ENCODE data around the gene KRT222.

KRT222 gene

DNA sequence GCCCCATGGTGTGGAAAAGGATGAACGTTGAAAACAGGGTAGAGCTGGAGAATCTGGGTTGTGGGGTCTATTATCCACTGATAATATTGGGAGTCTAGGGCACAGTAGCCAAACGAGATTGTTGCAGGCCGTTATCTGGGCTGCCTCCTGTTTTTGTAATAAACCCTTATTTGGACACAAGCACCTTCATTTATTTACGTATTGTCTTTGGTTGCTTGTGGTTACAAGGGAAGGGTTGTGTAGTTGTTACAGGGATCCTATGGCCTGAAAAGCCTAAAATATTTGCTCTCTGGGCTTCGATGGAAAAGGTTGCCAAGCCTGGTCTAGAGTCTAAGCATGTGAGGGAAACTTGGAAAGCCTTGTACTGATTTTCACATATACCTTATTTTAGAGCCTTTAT, 13.0 kb downstream of the KRT222 start:
- no peak for DNase-seq (ENCODE audit: low read depth)

GRCh38 chr17:40648384-40648968, 16.5 kb downstream of the KRT222 start:
- no peak for DNase-seq (ENCODE audit: low read depth)

DNA sequence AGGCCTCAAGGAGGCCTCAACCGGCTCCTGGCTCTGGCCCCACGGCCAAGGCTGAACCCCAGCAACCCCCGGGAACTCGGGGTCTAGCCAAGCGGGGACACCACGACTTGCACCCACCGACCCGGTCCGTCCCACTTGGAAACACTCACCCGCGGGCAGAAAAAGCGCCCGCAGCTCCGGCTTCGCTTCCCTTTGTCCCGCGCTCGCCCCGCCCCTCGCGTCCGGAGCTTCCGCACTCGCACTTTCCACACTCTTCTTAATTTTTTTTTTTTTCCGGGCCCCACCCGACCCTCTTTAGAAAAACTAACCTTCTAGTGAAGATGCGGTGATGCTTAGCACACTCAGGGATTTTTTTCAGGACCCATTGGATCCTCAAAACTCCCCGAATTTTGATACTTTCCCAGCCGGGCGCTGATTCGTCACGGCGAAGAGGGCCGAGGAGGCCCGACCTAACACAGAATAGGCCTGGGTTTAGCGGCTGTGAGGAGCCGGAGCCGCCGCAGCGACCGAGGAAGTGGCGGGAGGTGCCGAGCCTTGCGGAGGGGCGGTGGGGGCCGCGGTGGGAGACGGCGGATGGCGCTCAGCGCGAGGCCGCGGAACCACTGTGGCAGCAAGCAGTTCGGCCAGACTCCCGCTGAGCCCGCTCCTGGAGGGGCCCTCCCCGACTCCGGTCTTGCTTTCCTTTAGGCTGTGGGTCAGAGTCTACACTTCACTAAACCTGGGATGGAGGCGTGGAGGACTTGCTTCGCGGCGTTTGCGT, 17.2 kb downstream of the KRT222 start, which contains the start of gene SMARCE1:
Gene SMARCE1 (minus strand): TSS at position 195 of the 760 bp plus-strand sequence. CDS start 2,016 bp downstream, outside the sequence.
- peak; percentile 51 for DNase-seq (ENCODE audit: low read depth)

DNA sequence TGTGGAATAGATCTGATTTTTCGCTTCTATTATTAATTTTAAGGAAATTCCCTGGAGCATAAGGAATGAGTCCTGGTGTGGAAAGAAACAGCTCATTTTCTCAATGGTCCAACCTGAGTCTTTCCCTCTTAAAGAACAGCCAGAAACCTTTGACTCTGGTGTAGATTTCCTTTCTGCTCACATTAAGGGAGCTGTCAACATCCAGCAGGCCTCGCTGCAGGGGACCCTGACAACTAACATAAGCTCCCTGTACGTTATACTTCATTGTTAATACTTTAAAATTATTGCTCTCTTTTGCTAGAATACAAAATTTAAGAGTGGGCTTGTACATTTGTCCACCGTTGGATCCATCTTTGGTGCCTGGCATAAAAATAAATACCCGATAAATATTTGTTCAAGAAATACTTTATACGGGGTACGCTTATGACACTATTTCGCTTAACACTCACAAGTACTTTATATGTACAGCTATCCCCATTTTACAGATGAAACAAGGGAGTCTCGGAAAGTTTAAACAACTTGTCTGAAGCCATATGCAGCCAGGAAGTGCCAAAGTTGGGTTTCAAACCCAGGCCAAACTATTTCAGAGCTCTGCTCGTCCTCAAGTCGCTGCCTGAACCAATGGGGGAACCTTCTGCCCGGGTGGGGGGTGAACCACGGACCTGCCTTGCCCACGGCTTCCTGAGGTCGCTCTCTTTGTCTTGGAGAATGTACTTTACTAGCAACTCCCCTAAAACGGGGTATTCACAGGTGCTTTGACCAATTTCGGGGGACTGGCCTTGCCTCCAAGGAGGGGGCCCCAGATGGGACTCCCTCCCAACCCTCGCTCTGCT, 18.0 kb downstream of the KRT222 start:
- no peak for DNase-seq (ENCODE audit: low read depth)

DNA sequence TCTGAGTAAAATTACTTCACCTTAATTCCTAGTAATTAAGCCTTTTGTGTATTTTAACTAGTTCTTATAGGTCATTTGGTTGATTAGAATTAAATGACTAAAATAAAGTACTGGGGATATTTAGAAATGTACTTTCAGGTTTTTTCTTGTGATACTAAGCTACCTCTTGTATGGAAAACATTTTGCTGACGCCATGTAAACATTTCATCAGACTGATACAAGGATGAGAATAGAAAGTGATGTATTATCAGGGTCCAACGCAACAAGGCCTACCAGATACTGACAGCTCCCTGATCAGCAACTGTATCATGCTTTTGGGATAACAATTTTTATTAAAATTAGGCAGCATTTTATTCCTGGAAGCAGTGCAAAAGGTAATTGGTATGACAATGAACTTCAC, 19.0 kb downstream of the KRT222 start:
- DNase-seq (ENCODE audit: low read depth): no peak

GRCh38 chr17:40645291-40645690, 19.7 kb downstream of the KRT222 start:
- DNase-seq (ENCODE audit: low read depth): no peak

DNA sequence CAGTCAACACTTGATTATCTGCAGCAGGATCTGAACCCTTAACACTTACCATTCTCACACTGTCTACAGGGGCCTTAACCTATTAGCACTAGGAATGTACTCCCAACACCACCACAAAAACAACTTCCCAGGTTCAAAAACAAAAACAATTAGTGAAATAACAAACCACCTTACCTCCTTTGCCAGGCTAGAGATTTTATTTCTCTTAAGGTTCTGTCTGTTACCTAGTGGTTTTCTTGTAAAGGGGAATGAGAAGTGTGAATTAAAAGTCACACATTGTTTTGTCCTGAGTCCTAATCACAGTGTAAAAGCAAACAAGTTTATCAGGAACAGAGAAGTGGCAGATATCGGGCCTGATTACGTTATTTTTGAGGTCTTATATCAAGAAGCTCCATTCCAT, 27.0 kb downstream of the KRT222 start:
- DNase-seq (ENCODE audit: low read depth): no peak

DNA sequence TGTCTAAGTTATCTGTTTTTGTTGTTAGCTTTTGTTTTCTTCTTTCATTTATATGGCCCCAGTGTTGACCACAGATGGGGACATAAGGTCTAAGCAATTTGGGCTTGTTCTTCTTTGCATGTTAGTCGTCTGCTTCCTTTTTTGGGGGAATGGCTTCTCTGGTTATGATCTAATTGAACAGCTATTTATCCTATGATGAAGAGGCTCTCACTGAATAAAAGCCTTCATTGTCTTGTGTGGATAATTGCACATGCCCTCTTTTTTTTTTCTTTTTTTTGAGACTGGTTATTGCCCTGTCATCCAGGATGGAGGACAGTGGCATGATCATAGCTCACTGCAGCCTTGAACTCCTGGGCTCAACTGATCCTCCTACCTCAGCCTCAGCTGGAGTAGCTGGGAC, 31.1 kb downstream of the KRT222 start:
- DNase-seq (ENCODE audit: low read depth): no peak

GRCh38 chr17:40632216-40632615, 32.8 kb downstream of the KRT222 start:
- no peak for DNase-seq (ENCODE audit: low read depth)

DNA sequence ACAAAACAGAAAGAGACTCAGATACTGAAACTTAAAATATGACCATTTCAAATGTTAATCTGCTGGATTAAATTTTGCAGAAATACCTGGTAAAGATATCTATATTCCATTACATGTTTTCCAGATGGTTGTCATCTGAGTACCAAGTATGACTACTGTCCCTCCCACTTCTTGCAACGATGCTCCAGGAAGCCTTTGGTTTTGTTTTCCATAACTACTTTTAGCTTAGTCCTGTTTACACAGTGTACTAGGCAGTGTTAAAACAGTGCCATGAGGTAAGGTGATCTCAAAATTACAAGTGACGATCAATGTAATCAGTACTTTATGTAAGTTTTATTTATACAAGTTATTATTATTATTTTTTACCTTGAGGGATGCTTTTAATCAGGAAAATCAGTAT, 35.1 kb downstream of the KRT222 start:
- DNase-seq (ENCODE audit: low read depth): no peak

- DNase-seq (ENCODE audit: low read depth): no peak
These were observed 39.7 kb downstream of the KRT222 start for GRCh38 chr17:40625311-40625710.

GRCh38 chr17:40623419-40624210, 41.4 kb downstream of the KRT222 start:
- no peak for DNase-seq (ENCODE audit: low read depth)

- DNase-seq (ENCODE audit: low read depth): no peak
These were observed 42.5 kb downstream of the KRT222 start for GRCh38 chr17:40622509-40622928.

- no peak for DNase-seq (ENCODE audit: low read depth)
These were observed 43.4 kb downstream of the KRT222 start for GRCh38 chr17:40621578-40621977.

GRCh38 chr17:40621019-40621418, 44.0 kb downstream of the KRT222 start:
- DNase-seq (ENCODE audit: low read depth): no peak

- DNase-seq (ENCODE audit: low read depth): no peak
These were observed 46.0 kb downstream of the KRT222 start for GRCh38 chr17:40618754-40619625.

GRCh38 chr17:40617678-40618240, 47.2 kb downstream of the KRT222 start:
- DNase-seq (ENCODE audit: low read depth): no peak

- no peak for DNase-seq (ENCODE audit: low read depth)
These were observed 48.4 kb downstream of the KRT222 start for GRCh38 chr17:40616592-40616991.

- no peak for DNase-seq (ENCODE audit: low read depth)
These were observed 49.0 kb downstream of the KRT222 start for GRCh38 chr17:40615841-40616476.

Data from stimulated activated CD8-positive, alpha-beta memory T cell treated with anti-CD3 and anti-CD28 coated beads, Interleukin-15, amount 100 ng/mL, for 24 hours (primary cell).